Inflammatory macrophage treated with lipopolysaccharide for 1 hour (primary cell): ENCODE data around the gene ANKS1B.
"Not testable (repeated sequence)": the region's sequence is repeated elsewhere in the genome, so short reads cannot be mapped to it uniquely, and the experiment has no call there.

Source experiments
- DNase-seq, 2 donors: peaks; one replicate each; pipeline ENCODE4 v3.0.0-alpha.2; 2020 to 2022

ANKS1B gene

DNA sequence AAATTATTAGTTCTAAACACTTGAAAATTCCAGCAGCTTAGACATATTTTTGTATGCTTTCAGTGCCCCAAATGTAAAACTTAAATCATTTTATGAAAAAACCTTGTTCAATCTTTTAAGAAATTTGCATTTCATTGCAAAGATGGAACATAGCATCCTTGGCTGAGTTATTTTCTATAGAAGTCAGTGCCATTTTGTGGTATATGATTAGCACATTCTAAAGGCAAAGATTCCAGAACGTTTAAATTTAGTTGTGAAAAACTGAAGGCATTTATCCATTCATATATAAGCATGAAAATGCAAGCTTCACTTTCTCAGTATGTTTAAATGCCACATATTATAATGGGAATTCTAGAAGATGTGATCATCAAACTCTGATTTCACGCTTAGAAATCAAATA lies 1007.5 kb downstream of the ANKS1B start:
- DNase-seq: no peak

DNA sequence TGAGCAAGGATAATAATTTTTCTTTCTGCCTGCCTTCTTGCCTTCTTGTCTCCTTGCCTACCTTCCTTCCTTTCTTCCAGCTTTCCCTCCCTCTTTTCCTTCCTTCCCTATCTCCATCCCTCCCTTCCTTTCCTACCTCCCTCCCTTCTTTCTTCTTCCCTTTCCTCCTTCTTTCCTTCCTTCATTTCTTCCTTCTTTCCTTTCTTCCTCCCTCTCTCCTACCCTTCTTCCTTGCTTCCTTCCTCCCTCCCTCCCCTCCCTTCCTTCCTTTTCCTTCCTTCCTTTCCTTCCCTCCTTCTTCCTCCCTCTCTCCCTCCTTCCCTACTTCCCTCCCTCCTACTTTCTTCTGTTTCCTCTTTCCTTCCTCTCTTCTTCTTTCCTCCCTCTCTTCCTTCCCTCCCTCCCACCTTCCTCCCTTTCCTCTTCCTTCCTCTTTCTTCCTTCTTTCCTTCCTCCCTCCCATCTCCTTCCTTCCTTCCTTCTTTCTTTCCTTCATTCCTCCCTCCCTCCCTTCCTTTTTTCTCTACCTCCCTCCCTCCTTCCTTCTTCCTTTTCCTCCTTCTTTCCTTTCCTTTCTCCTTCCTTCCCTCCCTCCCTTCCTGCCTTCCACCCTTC lies 1009.9 kb downstream of the ANKS1B start:
- no peak for DNase-seq

- no peak for DNase-seq
Measured at GRCh38 chr12:98973395-98973794, 1011.3 kb downstream of the ANKS1B start.

GRCh38 chr12:98970950-98971349 lies 1013.8 kb downstream of the ANKS1B start:
- DNase-seq: no peak

DNA sequence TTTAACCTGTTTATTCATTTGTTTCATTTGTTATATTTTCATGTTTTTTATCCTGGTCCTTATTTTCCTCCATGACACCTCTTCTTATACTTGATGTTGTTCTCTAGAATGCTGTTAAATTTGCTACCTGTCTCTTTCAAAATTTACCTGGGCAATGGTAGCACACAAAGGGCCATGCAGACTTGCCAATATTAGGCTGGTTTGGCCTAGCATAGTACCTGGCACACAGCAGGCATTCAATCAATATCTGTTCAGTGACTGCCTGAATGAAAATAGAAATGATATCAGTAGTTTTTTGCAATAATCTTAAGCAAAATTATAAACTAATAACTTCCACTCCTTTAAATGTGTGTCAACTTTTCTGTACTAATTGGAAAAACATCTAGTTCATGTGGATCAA lies 1014.5 kb downstream of the ANKS1B start:
- DNase-seq: no peak

- no peak for DNase-seq
Measured at GRCh38 chr12:98968896-98969295, 1015.8 kb downstream of the ANKS1B start.

DNA sequence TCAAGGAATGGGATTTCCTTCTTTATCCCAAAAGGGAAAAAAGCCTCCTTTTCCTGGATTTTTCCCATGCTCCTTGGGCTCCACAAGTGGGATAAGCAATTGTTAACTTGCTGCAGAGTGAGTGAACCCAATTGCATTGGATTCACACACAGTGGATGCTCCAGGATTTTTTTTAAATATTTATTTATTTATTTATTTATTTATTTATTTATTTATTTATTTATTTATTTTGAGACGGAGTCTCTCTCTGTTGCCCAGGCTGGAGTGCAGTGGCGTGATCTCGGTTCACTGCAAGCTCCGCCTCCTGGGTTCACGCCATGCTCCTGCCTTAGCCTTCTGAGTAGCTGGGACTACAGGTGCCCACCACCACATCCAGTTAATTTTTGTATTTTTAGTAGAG lies 1027.6 kb downstream of the ANKS1B start:
- not testable (repeated sequence) for DNase-seq

GRCh38 chr12:98955284-98955683 lies 1029.5 kb downstream of the ANKS1B start:
- DNase-seq: peak in 1 of 2 donors; percentile 2

DNA sequence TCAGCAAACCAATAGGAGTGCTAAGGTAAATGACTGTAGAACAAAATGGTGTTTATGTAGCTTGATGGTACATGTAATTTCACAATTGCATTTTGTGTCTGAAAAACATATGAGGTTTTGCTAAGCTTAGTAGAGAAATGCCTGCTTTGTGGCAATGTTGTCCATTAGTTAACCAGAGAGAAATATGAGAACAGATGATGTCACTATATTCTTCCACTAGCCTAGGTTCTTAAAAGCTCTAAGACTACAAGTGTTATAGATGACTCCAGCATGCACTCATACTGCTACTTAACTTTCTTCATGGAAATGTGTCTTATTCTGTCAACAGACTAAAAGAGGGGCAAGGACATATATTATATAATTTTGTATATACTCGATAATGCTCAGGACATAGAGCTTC lies 1030.2 kb downstream of the ANKS1B start:
- DNase-seq: no peak

- no peak for DNase-seq
Measured at GRCh38 chr12:98951406-98951805, 1033.3 kb downstream of the ANKS1B start.

DNA sequence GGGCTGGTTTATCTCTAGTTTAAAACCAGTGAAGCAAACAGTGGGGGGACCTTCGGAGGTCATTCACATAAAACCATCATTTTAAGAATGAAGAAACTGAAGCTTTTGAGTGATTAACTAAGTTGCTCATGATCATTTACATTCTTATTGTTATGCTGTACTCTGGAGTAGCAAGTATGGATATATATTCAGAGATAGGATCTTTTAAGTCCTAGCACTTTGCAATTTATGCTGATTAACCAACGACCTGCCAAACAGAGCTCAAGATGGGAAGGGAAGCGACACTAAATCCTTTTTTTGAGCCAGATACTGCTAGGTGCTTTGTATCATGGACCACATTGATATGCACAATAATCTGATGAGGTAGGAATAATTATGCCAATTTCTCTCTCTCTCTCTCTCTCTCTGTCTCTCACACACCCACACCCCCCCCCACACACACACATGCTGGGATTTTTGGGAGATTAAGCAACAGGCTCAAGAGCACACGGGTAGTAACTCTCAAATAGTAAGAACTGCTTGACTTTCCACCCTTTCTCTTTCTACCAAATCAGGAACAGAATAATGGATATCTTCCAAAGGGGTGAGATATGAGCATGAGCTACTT lies 1036.3 kb downstream of the ANKS1B start:
- DNase-seq: no peak

GRCh38 chr12:98945864-98946263 lies 1038.9 kb downstream of the ANKS1B start:
- DNase-seq: no peak

DNA sequence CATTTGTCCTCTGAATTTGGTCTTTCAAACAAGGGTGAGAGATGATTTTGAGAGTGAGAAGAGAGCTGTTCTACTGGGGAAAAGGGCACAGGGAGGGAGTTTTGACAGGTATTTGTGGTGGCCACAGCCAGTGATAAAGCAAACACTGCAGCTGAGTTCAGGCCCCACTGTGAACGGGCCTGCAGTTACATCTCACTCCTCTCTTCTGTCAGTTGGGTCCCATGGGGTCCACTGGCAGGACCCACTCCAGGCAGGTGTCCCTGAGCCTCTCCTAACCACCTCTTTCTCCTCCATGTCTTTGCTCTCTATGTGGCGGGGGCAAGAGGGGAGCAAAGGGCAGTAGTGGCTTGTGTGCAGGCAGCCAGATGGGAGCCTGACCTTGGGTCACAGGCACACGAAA lies 1044.8 kb downstream of the ANKS1B start:
- DNase-seq: no peak

GRCh38 chr12:98939350-98939749 lies 1045.4 kb downstream of the ANKS1B start:
- DNase-seq: no peak

DNA sequence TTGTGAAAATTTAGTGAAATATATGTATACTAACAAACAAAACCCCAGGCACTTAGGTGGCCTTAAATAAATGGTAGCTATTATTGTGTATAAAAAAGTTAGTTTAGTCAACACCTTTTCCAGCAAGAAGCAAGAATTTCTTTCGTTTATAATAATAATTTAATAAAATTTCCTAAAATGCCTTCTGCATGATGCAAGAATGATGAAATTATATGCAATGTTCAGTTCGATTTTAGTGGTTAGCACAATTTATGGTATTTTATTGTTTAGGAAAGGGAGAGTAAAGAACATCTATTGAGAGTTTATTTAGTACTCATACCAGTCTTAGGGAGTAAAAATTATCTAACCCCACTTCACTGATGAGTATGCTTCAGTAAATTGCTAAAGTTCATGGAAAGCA lies 1048.9 kb downstream of the ANKS1B start:
- DNase-seq: no peak

- no peak for DNase-seq
Measured at GRCh38 chr12:98922871-98923270, 1061.9 kb downstream of the ANKS1B start.

DNA sequence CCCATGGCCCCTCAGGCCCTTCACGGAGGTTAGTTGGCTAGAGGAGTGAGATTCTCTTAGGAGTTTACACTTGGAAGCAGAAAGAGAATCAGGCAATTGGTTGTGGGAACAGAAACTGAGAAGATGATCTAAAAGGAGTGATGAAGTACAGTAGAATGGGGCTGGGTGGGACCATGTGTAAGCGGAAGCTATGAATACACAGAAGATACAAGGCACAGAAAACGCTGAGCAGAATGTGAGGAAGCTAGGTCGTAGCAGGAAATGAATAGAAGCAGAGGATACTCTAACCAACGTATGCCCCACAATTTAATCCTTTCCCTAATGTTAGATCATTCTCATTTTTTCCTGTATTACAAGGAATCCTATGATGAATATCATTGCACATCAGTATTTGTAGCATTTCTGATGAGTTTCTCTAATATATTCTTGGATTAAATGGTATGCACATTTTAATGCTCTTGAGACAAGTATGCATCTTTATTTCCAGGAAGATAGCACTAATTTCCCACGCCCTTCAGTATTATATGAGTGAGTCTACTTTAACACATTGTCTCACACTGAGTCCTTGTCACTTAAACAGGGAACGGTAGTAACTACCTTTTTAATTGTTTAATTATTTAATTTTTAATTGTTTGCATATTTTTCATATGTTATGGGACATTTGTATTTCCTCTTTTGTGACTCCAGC lies 1066.4 kb downstream of the ANKS1B start:
- no peak for DNase-seq

GRCh38 chr12:98916106-98916505 lies 1068.6 kb downstream of the ANKS1B start:
- no peak for DNase-seq

GRCh38 chr12:98912401-98912974 lies 1072.2 kb downstream of the ANKS1B start:
- DNase-seq: no peak

DNA sequence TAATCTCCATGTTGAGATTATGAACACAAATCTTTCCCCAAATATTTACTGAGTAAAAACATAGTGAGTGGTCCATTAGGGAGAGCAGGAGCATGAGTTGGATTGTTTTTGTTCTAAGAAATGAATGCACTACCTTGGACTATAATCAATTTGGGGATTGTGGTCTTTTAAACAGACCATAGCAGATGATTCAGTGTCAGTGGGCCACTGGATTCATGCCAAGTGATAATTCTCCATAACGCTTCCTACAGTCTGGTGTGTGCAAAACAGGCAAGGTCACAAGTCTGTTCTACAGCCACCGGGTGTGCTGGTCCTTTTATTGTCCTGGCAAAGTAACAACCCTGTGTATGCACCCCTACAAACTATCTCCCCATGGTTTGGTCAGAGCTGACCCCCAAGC lies 1073.3 kb downstream of the ANKS1B start:
- no peak for DNase-seq

DNA sequence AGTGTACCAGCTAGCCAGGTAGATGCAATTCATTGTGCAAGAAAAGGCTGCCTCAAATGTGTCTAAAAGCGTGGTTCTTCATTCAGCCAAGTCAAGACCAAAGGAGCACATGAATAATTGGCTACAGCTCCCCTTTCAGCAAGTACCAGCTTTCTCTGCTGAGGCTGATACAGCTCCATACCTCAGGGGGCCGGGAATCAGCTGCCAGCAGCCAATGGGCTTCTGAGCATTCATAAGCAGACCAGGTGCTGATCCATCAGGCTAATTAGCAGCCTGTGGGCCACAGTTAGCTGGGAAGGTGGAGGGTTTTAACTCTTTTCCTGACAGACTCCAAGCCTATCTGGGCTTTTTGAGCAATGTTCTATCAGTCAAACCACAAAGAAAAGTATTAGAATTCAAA lies 1075.0 kb downstream of the ANKS1B start:
- DNase-seq: no peak

GRCh38 chr12:98908866-98909265 lies 1075.9 kb downstream of the ANKS1B start:
- DNase-seq: no peak

DNA sequence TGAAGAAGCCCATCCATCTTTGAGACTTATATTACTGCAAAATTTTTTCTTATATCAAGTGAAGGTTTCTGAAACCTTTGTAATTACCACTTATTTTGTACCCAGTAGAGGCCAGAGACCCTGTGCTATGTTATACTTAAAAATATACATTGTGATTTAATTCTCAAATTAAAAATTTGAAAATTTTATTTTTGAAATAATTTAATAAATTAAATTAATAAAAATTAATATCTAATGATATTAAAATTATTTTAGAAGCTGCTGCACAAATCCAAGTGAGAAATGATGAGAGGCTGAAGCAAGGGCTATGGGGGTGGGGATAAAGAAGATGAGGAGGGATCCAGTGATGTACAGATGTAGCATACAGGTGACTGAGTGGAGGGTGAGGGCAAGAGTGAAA lies 1080.9 kb downstream of the ANKS1B start:
- no peak for DNase-seq

DNA sequence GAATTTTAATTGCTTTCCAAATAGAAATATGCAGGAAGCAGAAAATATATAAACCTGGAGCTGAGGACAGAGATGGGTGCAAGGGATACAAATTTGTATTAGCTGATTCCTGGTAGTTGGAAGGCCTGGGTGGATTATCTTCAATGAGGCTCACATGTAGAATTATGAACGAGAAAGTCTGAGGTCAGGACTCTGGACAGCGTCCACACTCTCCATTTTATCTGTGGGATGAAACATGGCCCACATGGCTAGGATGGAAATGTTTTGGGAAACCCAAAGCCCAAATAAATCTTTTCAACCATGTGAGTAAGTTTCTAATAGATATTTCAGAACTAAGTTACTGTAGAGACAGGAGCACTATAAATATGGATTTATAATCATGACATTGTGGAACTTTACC lies 1083.5 kb downstream of the ANKS1B start:
- DNase-seq: no peak
